HepG2 (cell line): Measurements from ENCODE around the gene TMEM9. TPM values are rescaled to one million over a fixed set of nuclear protein-coding genes. Genes with fewer than 3 reads are reported as not detected.

ENCODE experiments used
- BCL3 ChIP-seq: sonication (generic); formaldehyde crosslinking; IDR thresholded peaks from 2 replicates; pipeline ENCODE4 v1.5.1; 2020; ENCODE audit warnings: mild to moderate bottlenecking, missing genetic modification reagents, moderate library complexity
- CTCF ChIP-seq: sonication (generic); formaldehyde crosslinking; IDR thresholded peaks from 2 replicates; pipeline ENCODE4 v1.5.0; 2020; ENCODE audit warnings: mild to moderate bottlenecking, missing genetic modification reagents, moderate library complexity
- GABPB1 ChIP-seq: IDR thresholded peaks from 2 replicates; pipeline ENCODE4 v1.6.1; 2016; ENCODE audit warnings: mild to moderate bottlenecking, missing genetic modification reagents, moderate library complexity, missing compliant biosample characterization
- HDAC2 ChIP-seq: sonication (generic); formaldehyde crosslinking; IDR thresholded peaks from 2 replicates; pipeline ENCODE4 v1.4.0; 2020; ENCODE audit warnings: missing genetic modification reagents
- HIVEP1 ChIP-seq: sonication (generic); formaldehyde crosslinking; IDR thresholded peaks from 2 replicates; pipeline ENCODE4 v1.4.0; 2020; ENCODE audit warnings: mild to moderate bottlenecking, missing genetic modification reagents
- HMG20A ChIP-seq: IDR thresholded peaks from 2 replicates; pipeline ENCODE4 v1.6.1; 2016; ENCODE audit warnings: borderline replicate concordance
- JUNB ChIP-seq: sonication (generic); formaldehyde crosslinking; IDR thresholded peaks from 2 replicates; pipeline ENCODE4 v1.8.0; 2022; ENCODE audit warnings: missing genetic modification reagents, mild to moderate bottlenecking, borderline replicate concordance
- KLF16 ChIP-seq, 2 experiments: sonication (generic) in 1 of 2; formaldehyde crosslinking in 1 of 2; IDR thresholded peaks; 2 replicates each; pipeline versions ENCODE4 v1.6.1 to v1.8.0; 2016 to 2023; ENCODE audit warnings: missing genetic modification reagents in 2 of 2, missing compliant biosample characterization in 1 of 2
- MEIS2 ChIP-seq: sonication (generic); formaldehyde crosslinking; IDR thresholded peaks from 2 replicates; pipeline ENCODE4 v1.9.0; 2021; ENCODE audit warnings: mild to moderate bottlenecking, missing genetic modification reagents
- MTF1 ChIP-seq: sonication (generic); formaldehyde crosslinking; IDR thresholded peaks from 2 replicates; pipeline ENCODE4 v1.5.0; 2020; ENCODE audit warnings: missing genetic modification reagents
- NFAT5 ChIP-seq: sonication (generic); formaldehyde crosslinking; IDR thresholded peaks from 2 replicates; pipeline ENCODE4 v1.4.0; 2020; ENCODE audit warnings: missing genetic modification reagents
- NFIC ChIP-seq: IDR thresholded peaks from 2 replicates; pipeline ENCODE4 v1.6.1; 2012; ENCODE audit warnings: mild to moderate bottlenecking, low read length, inconsistent platforms
- PHF8 ChIP-seq: sonication (generic); formaldehyde crosslinking; IDR thresholded peaks from 2 replicates; pipeline ENCODE4 v1.5.0; 2020; ENCODE audit warnings: missing genetic modification reagents
- PTBP1 ChIP-seq: fragments of 200-400 bp; formaldehyde crosslinking; IDR thresholded peaks from 2 replicates; pipeline ENCODE4 v1.6.1; 2018; ENCODE audit warnings: low read length, low read depth; ENCODE audit not compliant: poor library complexity, severe bottlenecking
- RXRA ChIP-seq: sonication (generic); formaldehyde crosslinking; IDR thresholded peaks from 2 replicates; pipeline ENCODE4 v1.5.1; 2020; ENCODE audit warnings: missing genetic modification reagents
- SIX4 ChIP-seq: sonication (generic); formaldehyde crosslinking; IDR thresholded peaks from 2 replicates; pipeline ENCODE4 v1.4.0; 2020; ENCODE audit warnings: missing genetic modification reagents
- STAG1 ChIP-seq: sonication (generic); formaldehyde crosslinking; IDR thresholded peaks from 2 replicates; pipeline ENCODE4 v1.4.0; 2020; ENCODE audit warnings: missing genetic modification reagents
- ZMAT3 ChIP-seq: sonication (generic); formaldehyde crosslinking; conservative IDR thresholded peaks from 2 replicates; pipeline ENCODE4 v1.7.0; 2021; ENCODE audit warnings: missing genetic modification reagents
- ZNF33A ChIP-seq: sonication (generic); formaldehyde crosslinking; IDR thresholded peaks from 2 replicates; pipeline ENCODE4 v1.5.1; 2020; ENCODE audit warnings: missing genetic modification reagents, mild to moderate bottlenecking, moderate library complexity, borderline replicate concordance
- polyA plus RNA-seq, 8 experiments: library from polyadenylated mRNA; depleted of rRNA in 3 of 8; stranded (reverse) in 7 of 8; unstranded in 1 of 8; fragments of >200 nt; fragmentation: Illumina TruSeq in 4 of 8; extraction: Trizol in 4 of 8; gene quantifications; 2 replicates each; pipeline versions ENCODE4 v1.2.1 to v1.2.3, GENCODE V29; 2011 to 2016; ENCODE audit warnings: low read depth in 4 of 8, missing spikeins in 1 of 8, mixed read lengths in 1 of 8; ENCODE audit not compliant: insufficient read depth in 1 of 8
- total RNA-seq, 5 experiments: library from RNA; depleted of rRNA; stranded (reverse); fragments of >200 nt; fragmentation: Illumina TruSeq; extraction: Trizol; gene quantifications; 2 replicates each; pipeline ENCODE4 v1.2.3, GENCODE V29; 2016; ENCODE audit warnings: low read depth in 1 of 5
- TF ChIP-seq, protein P1 (sequence below): sonication (generic); formaldehyde crosslinking; IDR thresholded peaks from 2 replicates; pipeline ENCODE4 v1.5.0; 2020; ENCODE audit warnings: mild to moderate bottlenecking, missing genetic modification reagents

The TMEM9 gene
- total and polyA plus RNA-seq, 2 of the 13 experiments (the other 11 are each of a cell fraction or from before 2014, with no cell fraction given): 60.9 to 102 TPM

GRCh38 chr1:201114245-201115131 is 39.8 kb downstream of the TMEM9 start (continued):
- TF ChIP-seq HDAC2 (CRISPR knock-in tag) (no peak), HMG20A (CRISPR knock-in tag) (no peak), GABPB1 (CRISPR knock-in tag) (peak; percentile 63; the same call in 1 of the 2 replicates), ZMAT3 (CRISPR knock-in tag) (no peak), NFIC (no peak), HIVEP1 (no peak), PTBP1 (no peak), ZNF33A (CRISPR knock-in tag) (no peak), MTF1 (CRISPR knock-in tag) (no peak), BCL3 (CRISPR knock-in tag) (no peak), PHF8 (CRISPR knock-in tag) (0 out of 2 replicates have a peak, but pooled peaks have one; percentile 16), KLF16 (CRISPR knock-in tag; IDR thresholded peaks at IDR 0.05) (0 out of 4 replicates have a peak, but pooled peaks of 1 of the 2 experiments have one; percentile 35), STAG1 (CRISPR knock-in tag) (peak; percentile 86), RXRA (no peak), CTCF (CRISPR knock-in tag) (peak; percentile 95), SIX4 (CRISPR knock-in tag) (no peak), NFAT5 (CRISPR knock-in tag) (no peak), JUNB (CRISPR knock-in tag) (no peak), MEIS2 (no peak)
- TF ChIP-seq, protein P1, sequence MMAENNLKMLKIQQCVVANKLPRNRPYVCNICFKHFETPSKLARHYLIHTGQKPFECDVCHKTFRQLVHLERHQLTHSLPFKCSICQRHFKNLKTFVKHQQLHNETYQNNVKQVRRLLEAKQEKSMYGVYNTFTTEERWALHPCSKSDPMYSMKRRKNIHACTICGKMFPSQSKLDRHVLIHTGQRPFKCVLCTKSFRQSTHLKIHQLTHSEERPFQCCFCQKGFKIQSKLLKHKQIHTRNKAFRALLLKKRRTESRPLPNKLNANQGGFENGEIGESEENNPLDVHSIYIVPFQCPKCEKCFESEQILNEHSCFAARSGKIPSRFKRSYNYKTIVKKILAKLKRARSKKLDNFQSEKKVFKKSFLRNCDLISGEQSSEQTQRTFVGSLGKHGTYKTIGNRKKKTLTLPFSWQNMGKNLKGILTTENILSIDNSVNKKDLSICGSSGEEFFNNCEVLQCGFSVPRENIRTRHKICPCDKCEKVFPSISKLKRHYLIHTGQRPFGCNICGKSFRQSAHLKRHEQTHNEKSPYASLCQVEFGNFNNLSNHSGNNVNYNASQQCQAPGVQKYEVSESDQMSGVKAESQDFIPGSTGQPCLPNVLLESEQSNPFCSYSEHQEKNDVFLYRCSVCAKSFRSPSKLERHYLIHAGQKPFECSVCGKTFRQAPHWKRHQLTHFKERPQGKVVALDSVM (CRISPR knock-in tag): no peak
